GM18505 (cell line): ENCODE data around the gene RPTN.
"Not testable (repeated sequence)": the region's sequence is repeated elsewhere in the genome, so short reads cannot be mapped to it uniquely, and the experiment has no call there.

ENCODE experiments used
- ATAC-seq: cut with Tn5 transposase; IDR thresholded peaks from one replicate; pipeline ENCODE4 v1.9.1; 2021; ENCODE audit not compliant: unreplicated experiment
- POLR2A ChIP-seq: IDR thresholded peaks from 4 replicates; pipeline ENCODE4 v1.6.1; 2011; ENCODE audit warnings: borderline replicate concordance; ENCODE audit not compliant: insufficient read depth, insufficient read length; ENCODE audit errors: extremely low read depth

The RPTN gene

GRCh38 chr1:152148051-152148450 is 11.0 kb downstream of the RPTN start:
- no peak for ATAC-seq

DNA sequence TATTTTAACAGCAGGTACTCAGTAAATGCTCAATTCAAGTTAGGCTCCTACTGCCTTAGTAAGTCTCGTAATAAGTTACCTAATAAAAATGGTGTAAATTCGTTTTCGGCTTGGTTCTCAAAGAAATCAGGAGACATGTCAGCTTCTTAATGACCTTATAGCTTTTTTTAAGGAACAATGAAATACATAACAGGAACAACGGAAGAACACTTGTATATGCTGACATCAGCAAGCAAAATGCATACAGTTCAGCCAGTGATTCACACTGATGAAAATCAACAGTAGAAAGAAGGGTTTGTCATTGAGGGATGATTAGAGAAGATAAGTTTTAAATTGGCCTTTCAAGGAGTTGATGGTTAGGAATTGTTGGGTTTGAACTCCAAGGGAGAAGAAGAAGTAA is 13.3 kb downstream of the RPTN start:
- no peak for ATAC-seq
- TF ChIP-seq POLR2A, result no peak

More at GRCh38 chr1:152148051-152148450, 11.0 kb downstream of the RPTN start:
- TF ChIP-seq POLR2A, result no peak

GRCh38 chr1:152144674-152145183 is 14.3 kb downstream of the RPTN start:
- not testable (repeated sequence) for ATAC-seq

GRCh38 chr1:152143150-152143887 is 15.7 kb downstream of the RPTN start:
- TF ChIP-seq POLR2A, result no peak
- ATAC-seq, result no peak

GRCh38 chr1:152141971-152142584 is 16.9 kb downstream of the RPTN start:
- TF ChIP-seq POLR2A, result no peak
- no peak for ATAC-seq

DNA sequence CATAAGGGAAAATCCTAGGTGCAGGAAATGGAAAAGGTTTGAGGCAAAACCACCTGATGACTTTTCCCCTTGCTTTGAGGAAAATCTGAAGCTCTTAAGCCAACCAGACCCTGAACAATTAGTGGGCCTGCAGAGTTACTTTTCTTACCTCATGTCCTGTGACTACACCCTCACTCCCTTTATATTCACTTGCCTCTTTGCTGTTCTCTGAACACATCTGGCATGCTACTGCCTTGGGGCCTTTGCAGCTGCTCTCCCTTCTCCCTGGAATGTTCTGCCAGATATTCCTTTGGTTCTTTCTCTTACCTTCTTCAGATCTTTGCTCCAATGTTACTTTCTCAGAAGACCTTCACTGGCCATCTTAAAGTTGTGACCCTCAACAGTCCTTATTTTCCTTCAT is 21.8 kb downstream of the RPTN start:
- no peak for ATAC-seq
- TF ChIP-seq POLR2A, result no peak

GRCh38 chr1:152130186-152130585 is 28.8 kb downstream of the RPTN start:
- TF ChIP-seq POLR2A, result no peak
- ATAC-seq, result no peak

DNA sequence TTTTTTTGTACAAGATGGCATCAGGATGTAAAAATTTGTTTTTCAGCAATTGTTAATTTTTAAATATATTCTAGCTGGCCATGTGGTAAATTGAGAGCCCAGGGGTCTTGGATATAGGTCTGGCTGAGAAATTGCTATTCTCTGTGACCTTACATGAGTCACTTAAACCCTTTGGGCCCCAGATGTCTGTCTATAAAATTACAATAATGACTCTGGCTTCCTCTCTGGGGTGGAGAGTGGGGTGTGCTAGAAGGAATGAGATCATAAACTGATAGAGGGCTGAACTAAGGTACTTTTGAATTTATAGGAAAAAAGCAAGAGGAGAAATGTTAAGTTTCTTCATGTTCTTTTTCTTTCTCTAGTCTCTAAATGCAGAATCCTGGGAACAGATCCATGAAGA is 31.4 kb downstream of the RPTN start:
- TF ChIP-seq POLR2A, result no peak

DNA sequence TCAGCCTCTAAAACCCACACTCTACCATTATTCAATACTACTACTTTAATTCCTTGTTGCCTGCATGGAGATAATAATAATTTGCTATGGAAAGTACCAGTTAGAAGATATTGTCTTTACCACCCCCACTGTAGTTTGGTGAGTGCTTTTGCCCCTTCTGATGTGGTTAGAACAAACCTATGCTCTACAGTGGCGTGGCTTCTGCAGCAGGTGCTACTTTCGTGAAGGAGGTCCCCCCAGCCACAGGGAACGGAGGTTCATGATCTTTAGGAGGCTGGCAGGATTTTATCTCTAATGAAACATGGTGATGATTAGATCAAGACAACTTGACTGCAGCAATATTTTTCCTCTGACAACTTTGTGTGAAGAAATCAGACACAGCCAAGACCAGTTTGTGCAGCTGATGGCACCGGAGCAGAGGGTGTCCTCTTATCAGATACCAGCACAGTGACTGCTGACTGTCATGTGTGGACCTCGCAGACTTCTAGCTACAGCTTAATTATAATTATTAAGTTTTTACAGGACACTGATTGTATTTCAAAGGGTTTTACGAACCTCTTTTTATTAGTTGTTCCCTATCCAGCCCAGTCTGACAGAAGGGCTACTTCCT is 33.1 kb downstream of the RPTN start:
- ATAC-seq, result no peak
- no peak for TF ChIP-seq POLR2A

More for the DNA sequence above, 31.4 kb downstream of the RPTN start:
- no peak for ATAC-seq

- no peak for ATAC-seq
- no peak for TF ChIP-seq POLR2A
Measured at GRCh38 chr1:152118915-152119314, 40.1 kb downstream of the RPTN start.

DNA sequence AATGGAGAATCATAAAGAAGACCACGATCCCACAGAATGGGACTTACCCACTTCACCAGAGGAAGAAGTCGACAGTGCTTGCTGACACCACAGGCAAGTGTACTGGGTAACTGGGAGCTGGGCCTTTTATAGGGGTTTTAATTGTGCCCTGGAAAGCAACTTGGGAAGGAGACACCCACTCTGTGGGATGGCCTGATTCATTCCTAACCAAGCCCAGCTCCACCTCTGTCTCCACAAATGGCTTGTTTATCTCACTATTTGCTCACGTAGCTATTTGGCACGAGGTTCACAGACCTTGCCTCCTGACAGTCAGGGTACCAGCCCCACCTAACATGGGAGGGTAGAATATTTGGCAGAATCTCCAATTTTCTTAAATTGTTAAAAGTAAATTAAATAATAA is 43.7 kb downstream of the RPTN start, which contains the start of gene TCHH:
TCHH (minus strand) TSS at position 101 of the 400 bp plus-strand sequence. CDS start 1,364 bp downstream, outside the sequence.
- ATAC-seq, result no peak
- TF ChIP-seq POLR2A, result no peak

DNA sequence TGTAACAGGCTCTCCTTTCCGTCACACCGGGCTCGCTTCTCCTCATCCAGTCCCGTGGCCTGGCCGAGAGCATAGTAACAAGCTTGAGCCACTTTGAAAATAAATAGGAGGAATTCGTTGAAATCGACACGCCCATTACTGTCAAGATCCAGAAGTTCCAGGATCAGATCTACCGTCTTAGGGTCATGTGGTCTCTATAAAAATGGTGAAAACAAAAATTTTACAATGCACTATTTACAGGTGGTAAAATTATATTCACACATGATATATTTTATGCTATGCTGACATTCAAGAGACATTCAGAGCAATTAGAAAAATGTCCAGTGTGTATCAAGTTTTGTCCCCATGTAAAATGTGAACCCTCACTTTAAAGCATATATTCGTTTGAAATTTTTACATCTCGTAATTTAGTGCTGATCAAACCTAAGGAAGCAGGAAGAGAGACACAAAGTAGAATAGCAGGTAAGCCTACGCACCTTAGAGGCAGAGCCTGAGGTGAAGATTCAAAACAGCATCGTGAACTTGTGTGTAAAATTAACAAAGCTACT is 46.1 kb downstream of the RPTN start:
- no peak for ATAC-seq
- TF ChIP-seq POLR2A, result no peak

GRCh38 chr1:152112101-152112884 is 46.7 kb downstream of the RPTN start:
- TF ChIP-seq POLR2A, result no peak
- no peak for ATAC-seq
